H9 (cell line): Measurements from ENCODE around the gene C5orf22. TPM values are rescaled to one million over a fixed set of nuclear protein-coding genes. Genes with fewer than 3 reads are reported as not detected.

ENCODE experiments used
- DNase-seq: peaks from one replicate; pipeline ENCODE4 v3.0.0-alpha.2; 2017
- H2AFZ ChIP-seq: one replicate; pipeline ENCODE4 v1.6.1; 2013; ENCODE audit warnings: mild to moderate bottlenecking, low read length, control low read depth, moderate library complexity
- H2AK5ac ChIP-seq: 2 replicates; pipeline ENCODE4 v1.6.1; 2013; ENCODE audit warnings: low read length, control low read depth, mixed read lengths; ENCODE audit not compliant: insufficient read length
- H2BK120ac ChIP-seq: one replicate; pipeline ENCODE4 v1.6.1; 2013; ENCODE audit warnings: low read depth, mild to moderate bottlenecking, low read length, control low read depth, inconsistent platforms; ENCODE audit not compliant: poor library complexity, severe bottlenecking
- H2BK12ac ChIP-seq: 2 replicates; pipeline ENCODE4 v1.6.1; 2013; ENCODE audit warnings: low read length, control low read depth, mixed read lengths, low read depth; ENCODE audit not compliant: insufficient read length
- H2BK15ac ChIP-seq: 2 replicates; pipeline ENCODE4 v1.6.1; 2013; ENCODE audit warnings: low read depth, low read length, control low read depth
- H2BK20ac ChIP-seq: one replicate; pipeline ENCODE4 v1.6.1; 2013; ENCODE audit warnings: low read depth, mild to moderate bottlenecking, low read length, control low read depth, inconsistent platforms; ENCODE audit not compliant: poor library complexity, severe bottlenecking
- H2BK5ac ChIP-seq: 2 replicates; pipeline ENCODE4 v1.6.1; 2013; ENCODE audit warnings: low read length, control low read depth, mixed read lengths; ENCODE audit not compliant: insufficient read length
- H3K14ac ChIP-seq: 2 replicates; pipeline ENCODE4 v1.6.1; 2013; ENCODE audit warnings: low read length, control low read depth; ENCODE audit not compliant: insufficient read depth
- H3K18ac ChIP-seq: 2 replicates; pipeline ENCODE4 v1.6.1; 2013; ENCODE audit warnings: low read depth, mild to moderate bottlenecking, mixed read lengths, low read length, control low read depth; ENCODE audit not compliant: insufficient read length
- H3K23ac ChIP-seq: 2 replicates; pipeline ENCODE4 v1.6.1; 2013; ENCODE audit warnings: low read length, control low read depth, mixed read lengths, low read depth; ENCODE audit not compliant: insufficient read length
- H3K23me2 ChIP-seq: 2 replicates; pipeline ENCODE4 v1.6.1; 2013; ENCODE audit warnings: low read depth, mild to moderate bottlenecking, mixed read lengths, low read length, control low read depth; ENCODE audit not compliant: insufficient read length, poor library complexity, severe bottlenecking
- H3K27ac ChIP-seq: 2 replicates; pipeline ENCODE4 v1.5.1; 2013; ENCODE audit warnings: low read length, control low read depth, mixed read lengths, low read depth; ENCODE audit not compliant: insufficient read length
- H3K27me3 ChIP-seq: 2 replicates; pipeline ENCODE4 v1.6.1; 2013; ENCODE audit warnings: low read length, control low read depth, inconsistent platforms; ENCODE audit not compliant: insufficient read depth
- H3K4ac ChIP-seq: 2 replicates; pipeline ENCODE4 v1.6.1; 2013; ENCODE audit warnings: low read depth, mild to moderate bottlenecking, control low read depth, inconsistent platforms, low read length, moderate library complexity
- H3K4me1 ChIP-seq: 2 replicates; pipeline ENCODE4 v1.6.1; 2013; ENCODE audit warnings: low read length, control low read depth, inconsistent platforms; ENCODE audit not compliant: insufficient read depth
- H3K4me2 ChIP-seq: 2 replicates; pipeline ENCODE4 v1.6.1; 2013; ENCODE audit warnings: low read length, control low read depth, mixed read lengths; ENCODE audit not compliant: insufficient read length, insufficient read depth
- H3K56ac ChIP-seq: 2 replicates; pipeline ENCODE4 v1.6.1; 2013; ENCODE audit warnings: low read depth, mild to moderate bottlenecking, mixed read lengths, low read length, control low read depth; ENCODE audit not compliant: insufficient read length
- H3K79me1 ChIP-seq: 2 replicates; pipeline ENCODE4 v1.6.1; 2013; ENCODE audit warnings: low read depth, mild to moderate bottlenecking, moderate library complexity, low read length, control low read depth, inconsistent platforms; ENCODE audit not compliant: insufficient read depth, poor library complexity, severe bottlenecking
- H3K79me2 ChIP-seq: 2 replicates; pipeline ENCODE4 v1.6.1; 2013; ENCODE audit warnings: low read length, control low read depth, inconsistent platforms; ENCODE audit not compliant: insufficient read depth
- H3K9ac ChIP-seq: 2 replicates; pipeline ENCODE4 v1.6.1; 2013; ENCODE audit warnings: low read length, control low read depth, mixed read lengths; ENCODE audit not compliant: insufficient read length; ENCODE audit errors: extremely low read depth
- H3K9me3 ChIP-seq: one replicate; pipeline ENCODE4 v1.6.1; 2013; ENCODE audit warnings: low read depth, low read length, inconsistent platforms; ENCODE audit not compliant: control insufficient read depth
- H3T11ph ChIP-seq: one replicate; pipeline ENCODE4 v1.6.1; 2013; ENCODE audit warnings: mild to moderate bottlenecking, low read length, control low read depth, inconsistent platforms
- H4K20me1 ChIP-seq: one replicate; pipeline ENCODE4 v1.6.1; 2013; ENCODE audit not compliant: control insufficient read depth, insufficient read length, insufficient read depth
- H4K5ac ChIP-seq: 2 replicates; pipeline ENCODE4 v1.6.1; 2013; ENCODE audit warnings: low read depth, mild to moderate bottlenecking, mixed read lengths, low read length, control low read depth; ENCODE audit not compliant: insufficient read length
- H4K8ac ChIP-seq: replicated peaks from 2 replicates; pipeline ENCODE4 v1.6.1; 2013; ENCODE audit warnings: low read length, control low read depth, mixed read lengths, low read depth; ENCODE audit not compliant: insufficient read length
- H4K91ac ChIP-seq: 2 replicates; pipeline ENCODE4 v1.6.1; 2013; ENCODE audit warnings: low read depth, mild to moderate bottlenecking, moderate library complexity, mixed read lengths, low read length, control low read depth; ENCODE audit not compliant: insufficient read length
- H3K27ac Mint-ChIP-seq, 3 experiments: 2 replicates in 2 of 3; 3 replicates in 1 of 3; pipeline ENCODE4 v1.8.0; 2020 to 2021; ENCODE audit warnings: mixed read lengths in 3 of 3, mild to moderate bottlenecking in 1 of 3, moderate library complexity in 1 of 3
- H3K27me3 Mint-ChIP-seq: 2 replicates; pipeline ENCODE4 v1.8.0; 2021; ENCODE audit warnings: low read depth, mild to moderate bottlenecking, moderate library complexity, mixed read lengths
- H3K36me3 Mint-ChIP-seq, 3 experiments: 2 replicates in 2 of 3; 3 replicates in 1 of 3; pipeline ENCODE4 v1.8.0; 2020 to 2021; ENCODE audit warnings: low read depth in 3 of 3, mixed read lengths in 3 of 3; ENCODE audit not compliant: insufficient read depth in 1 of 3
- H3K4me1 Mint-ChIP-seq, 2 experiments: 2 replicates each; pipeline ENCODE4 v1.8.0; 2020; ENCODE audit warnings: mixed read lengths in 2 of 2
- H3K4me3 Mint-ChIP-seq, 2 experiments: 2 replicates in 1 of 2; 3 replicates in 1 of 2; pipeline ENCODE4 v1.8.0; 2020 to 2021; ENCODE audit warnings: mild to moderate bottlenecking in 2 of 2, mixed read lengths in 2 of 2, moderate library complexity in 1 of 2
- H3K9me3 Mint-ChIP-seq, 2 experiments: 2 replicates in 1 of 2; 3 replicates in 1 of 2; pipeline ENCODE4 v1.8.0; 2020; ENCODE audit warnings: mild to moderate bottlenecking in 2 of 2, mixed read lengths in 2 of 2, moderate library complexity in 1 of 2
- WGBS: extraction: QIAGEN DNeasy Blood & Tissue Kit; methylation state at CpG from one replicate; pipeline ENCODE4 v1.1.7; 2013; ENCODE audit warnings: missing lambda C conversion rate, low lambda C conversion rate, mixed read lengths; ENCODE audit not compliant: insufficient read length; ENCODE audit errors: extremely low coverage; 5-methylcytosine and 5-hydroxymethylcytosine counted together
- total RNA-seq: library from RNA; stranded (reverse); gene quantifications from 2 replicates; pipeline ENCODE4 v1.2.1, GENCODE V29; 2021
- TF ChIP-seq, protein P1 (sequence below): fragments of 200-600 bp; sonication (generic); conservative IDR thresholded peaks from 3 replicates; pipeline ENCODE4 v1.8.0; 2021; ENCODE audit warnings: antibody characterized with exemption, mild to moderate bottlenecking

The C5orf22 gene
- total RNA-seq, 1 experiment from 2014 or later, result 34.0 TPM

DNA sequence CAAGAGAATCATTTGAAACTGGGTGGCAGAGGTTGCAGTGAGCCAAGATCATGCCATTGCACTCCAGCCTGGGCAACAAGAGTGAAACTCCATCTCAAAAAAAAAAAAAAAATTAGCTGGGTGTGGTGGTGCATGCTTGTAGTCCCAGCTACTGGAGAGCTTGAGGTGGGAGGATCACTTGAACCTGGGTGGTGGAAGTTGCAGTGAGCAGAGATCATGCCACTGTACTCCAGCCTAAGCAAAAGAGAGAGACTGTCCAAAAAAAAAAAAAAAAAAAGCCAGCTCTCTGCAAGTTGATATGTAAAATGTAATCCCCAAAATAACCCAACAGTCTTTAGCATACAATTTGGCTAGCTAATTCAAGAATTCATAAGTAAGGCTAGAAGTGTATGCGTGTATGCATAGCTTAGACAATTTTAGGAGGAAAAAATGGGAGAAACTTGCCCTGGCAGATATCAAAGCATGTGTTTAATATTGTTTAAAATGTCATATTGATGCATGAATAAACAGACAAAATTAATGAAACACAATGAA, 36.3 kb downstream of the C5orf22 start:
- H3K4me1 Mint-ChIP-seq, result no peaks in the 10 kb centered on the region
- H2BK5ac ChIP-seq, result no peak overlapping the region
- no peak overlapping the region for H2AFZ ChIP-seq
- no peak overlapping the region for H3K14ac ChIP-seq
- H3K23ac ChIP-seq, result no peak overlapping the region
- no CpG with 5 or more reads among the region's 1 CpG for WGBS
- no peaks in the 10 kb centered on the region for H3K9me3 ChIP-seq
- no peaks in the 10 kb centered on the region for H3K23me2 ChIP-seq
- no peaks in the 10 kb centered on the region; the same call in 1 of the 2 replicates for H3K27me3 Mint-ChIP-seq
- H3K36me3 Mint-ChIP-seq, result peaks cover 16 to 17% (median 17%) of the 10 kb centered on the region in 3 experiments
- no peak overlapping the region for H3K27ac Mint-ChIP-seq
- H4K91ac ChIP-seq, result no peak overlapping the region
- no peak overlapping the region for H3K4me2 ChIP-seq
- no peaks in the 10 kb centered on the region for H4K20me1 ChIP-seq
- H3K4me3 Mint-ChIP-seq, result no peak overlapping the region
- no peak for DNase-seq
- H3K56ac ChIP-seq, result no peak overlapping the region
- H3K4ac ChIP-seq, result no peak overlapping the region
- H4K5ac ChIP-seq, result no peak overlapping the region
- peaks cover 24 to 25% of the 10 kb centered on the region in 2 experiments for H3K9me3 Mint-ChIP-seq
- H3K79me1 ChIP-seq, result no peaks in the 10 kb centered on the region
- H3K79me2 ChIP-seq, result no peaks in the 10 kb centered on the region
- no peak overlapping the region for H3K9ac ChIP-seq
- no peak overlapping the region for H3T11ph ChIP-seq
- TF ChIP-seq, protein P1, sequence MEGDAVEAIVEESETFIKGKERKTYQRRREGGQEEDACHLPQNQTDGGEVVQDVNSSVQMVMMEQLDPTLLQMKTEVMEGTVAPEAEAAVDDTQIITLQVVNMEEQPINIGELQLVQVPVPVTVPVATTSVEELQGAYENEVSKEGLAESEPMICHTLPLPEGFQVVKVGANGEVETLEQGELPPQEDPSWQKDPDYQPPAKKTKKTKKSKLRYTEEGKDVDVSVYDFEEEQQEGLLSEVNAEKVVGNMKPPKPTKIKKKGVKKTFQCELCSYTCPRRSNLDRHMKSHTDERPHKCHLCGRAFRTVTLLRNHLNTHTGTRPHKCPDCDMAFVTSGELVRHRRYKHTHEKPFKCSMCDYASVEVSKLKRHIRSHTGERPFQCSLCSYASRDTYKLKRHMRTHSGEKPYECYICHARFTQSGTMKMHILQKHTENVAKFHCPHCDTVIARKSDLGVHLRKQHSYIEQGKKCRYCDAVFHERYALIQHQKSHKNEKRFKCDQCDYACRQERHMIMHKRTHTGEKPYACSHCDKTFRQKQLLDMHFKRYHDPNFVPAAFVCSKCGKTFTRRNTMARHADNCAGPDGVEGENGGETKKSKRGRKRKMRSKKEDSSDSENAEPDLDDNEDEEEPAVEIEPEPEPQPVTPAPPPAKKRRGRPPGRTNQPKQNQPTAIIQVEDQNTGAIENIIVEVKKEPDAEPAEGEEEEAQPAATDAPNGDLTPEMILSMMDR, result no peak
- H3K4me1 ChIP-seq, result no peaks in the 10 kb centered on the region
- H2BK20ac ChIP-seq, result no peak overlapping the region
- no peak overlapping the region for H2BK12ac ChIP-seq
- H3K18ac ChIP-seq, result no peak overlapping the region
- H2BK120ac ChIP-seq, result no peak overlapping the region
- H4K8ac ChIP-seq, result no peak overlapping the region
- H3K27ac ChIP-seq, result no peak overlapping the region
- H2AK5ac ChIP-seq, result no peak overlapping the region
- no peak overlapping the region for H2BK15ac ChIP-seq
- H3K27me3 ChIP-seq, result no peaks in the 10 kb centered on the region
